NCI-H1436 (cell line): ENCODE results near the gene SPACDR.
"Not testable (repeated sequence)": the region's sequence is repeated elsewhere in the genome, so short reads cannot be mapped to it uniquely, and the experiment has no call there.

Source experiments
- DNase-seq: peaks from one replicate; lab custom pipeline; 2025; lab: John Stamatoyannopoulos, UW

The SPACDR gene

GRCh38 chr7:100465702-100466311, 1.7 kb upstream of the SPACDR start:
- peak; percentile 47 for DNase-seq

- DNase-seq, result no peak
These were observed 1.2 kb upstream of the SPACDR start for GRCh38 chr7:100465299-100465698.

GRCh38 chr7:100464791-100465190, 731 bp upstream of the SPACDR start:
- no peak for DNase-seq

GRCh38 chr7:100457033-100457432, 7.0 kb downstream of the SPACDR start:
- DNase-seq, result no peak

GRCh38 chr7:100456562-100456961, 7.5 kb downstream of the SPACDR start:
- DNase-seq, result no peak

GRCh38 chr7:100455206-100455605, 8.9 kb downstream of the SPACDR start:
- no peak for DNase-seq

GRCh38 chr7:100453854-100454253, 10.2 kb downstream of the SPACDR start:
- not testable (repeated sequence) for DNase-seq

GRCh38 chr7:100452513-100452912, 11.5 kb downstream of the SPACDR start:
- no peak for DNase-seq

- no peak for DNase-seq
These were observed 14.8 kb downstream of the SPACDR start for GRCh38 chr7:100449190-100449795.

- not testable (repeated sequence) for DNase-seq
These were observed 16.7 kb downstream of the SPACDR start for GRCh38 chr7:100447363-100447762.

GRCh38 chr7:100446040-100446439, 18.0 kb downstream of the SPACDR start:
- DNase-seq, result no peak

- DNase-seq, result no peak
These were observed 19.5 kb downstream of the SPACDR start for GRCh38 chr7:100444311-100445278.

GRCh38 chr7:100443096-100443840, 20.8 kb downstream of the SPACDR start:
- DNase-seq, result no peak

- no peak for DNase-seq
These were observed 22.2 kb downstream of the SPACDR start for GRCh38 chr7:100441641-100442535.

- DNase-seq, result not testable (repeated sequence)
These were observed 24.8 kb downstream of the SPACDR start for GRCh38 chr7:100439244-100439643.

GRCh38 chr7:100438731-100439130, 25.3 kb downstream of the SPACDR start:
- not testable (repeated sequence) for DNase-seq

GRCh38 chr7:100438172-100438571, 25.9 kb downstream of the SPACDR start:
- DNase-seq, result no peak

GRCh38 chr7:100437150-100438100, 26.6 kb downstream of the SPACDR start:
- DNase-seq, result no peak

GRCh38 chr7:100435401-100436304, 28.4 kb downstream of the SPACDR start:
- no peak for DNase-seq
